ENCODE results near the gene JSRP1.
A peak's percentile ranks its signal among the peaks of the same experiment; 100 is the strongest.

JSRP1 gene

GRCh38 chr19:2236064-2236313 lies 20.2 kb downstream of the JSRP1 start:
- CTCF ChIA-PET = interaction anchor here (0.5 to 1.7 kb wide), 16 partner anchors 9 to 1961 kb away, joined by 3 to 7 read pairs (median 4); no protein-coding TSS in a partner anchor
- peaks cover 4 to 46% of the 10 kb centered on the region in 2 experiments; a peak in 2 of 3 replicates for H3K36me3 ChIP-seq (ENCODE audit: control insufficient read depth in 2 of 2, insufficient read depth in 1 of 2, low read length in 2 of 2)
- H3K4me1 ChIP-seq (ENCODE audit: control insufficient read depth, insufficient read depth, low read length) = peaks cover 4% of the 10 kb centered on the region; the same call in 1 of the 2 replicates
- POLR2A ChIA-PET = interaction anchor here (0.6 to 1.6 kb wide), 5 partner anchors 14 to 240 kb away, joined by 3 to 7 read pairs (median 4); partner anchors contain the start of genes AMH, GADD45B and TIMM13
- peak overlapping the region; percentile 84 for H3K4me3 ChIP-seq (ENCODE audit: low read depth, low read length)
- H3K27ac ChIP-seq (ENCODE audit: extremely low read depth, low read depth, low read length) = peak overlapping the region; percentile 95; the same call in 1 of the 2 replicates
- TF ChIP-seq PATZ1 (tag by site-specific recombination; IDR thresholded peaks at IDR 0.05) = 0 out of 2 replicates have a peak, but pooled peaks have one; percentile 25
- TF ChIP-seq ZNF561 (tag by site-specific recombination; IDR thresholded peaks at IDR 0.05; ENCODE audit: borderline replicate concordance) = peak; percentile 59; the same call in 1 of the 2 replicates
- TF ChIP-seq KLF8 (tag by site-specific recombination; IDR thresholded peaks at IDR 0.05) = peak; percentile 61
- TF ChIP-seq ZNF48 (tag by site-specific recombination; IDR thresholded peaks at IDR 0.05) = no peak
- no peak for TF ChIP-seq CTCF (tag by site-specific recombination; IDR thresholded peaks at IDR 0.05)
- TF ChIP-seq GLIS2 (tag by site-specific recombination; IDR thresholded peaks at IDR 0.05) = 0 out of 2 replicates have a peak, but pooled peaks have one; percentile 34
- 0 out of 2 replicates have a peak, but pooled peaks have one; percentile 37 for TF ChIP-seq YY1 (tag by site-specific recombination; IDR thresholded peaks at IDR 0.05)
- TF ChIP-seq ZNF10 (tag by site-specific recombination; IDR thresholded peaks at IDR 0.05) = 0 out of 2 replicates have a peak, but pooled peaks have one; percentile 22
- TF ChIP-seq ZSCAN30 (tag by site-specific recombination; IDR thresholded peaks at IDR 0.05) = peak; percentile 86; the same call in 1 of the 2 replicates
- TF ChIP-seq IKZF3 (tag by site-specific recombination; IDR thresholded peaks at IDR 0.05) = no peak
- TF ChIP-seq ZNF645 (tag by site-specific recombination; IDR thresholded peaks at IDR 0.05) = no peak
- no peak for TF ChIP-seq ZNF121 (tag by site-specific recombination; IDR thresholded peaks at IDR 0.05)
- peak; percentile 80; the same call in 1 of the 2 replicates for TF ChIP-seq ZBTB20 (tag by site-specific recombination; IDR thresholded peaks at IDR 0.05)
- no peaks in the 10 kb centered on the region for H3K9me3 ChIP-seq (ENCODE audit: control insufficient read depth, insufficient read depth, low read depth, low read length)

- ChIA-PET CTCF (interaction anchor here (0.5 to 2.4 kb wide), 19 partner anchors 9 to 1961 kb away, joined by 3 to 12 read pairs (median 4); no protein-coding TSS in a partner anchor), POLR2A (interaction anchor here (0.6 to 1.6 kb wide), 5 partner anchors 14 to 240 kb away, joined by 3 to 7 read pairs (median 4); partner anchors contain the start of genes AMH, GADD45B and TIMM13)
- no peaks in the 10 kb centered on the region for H3K9me3 ChIP-seq (ENCODE audit: control insufficient read depth, insufficient read depth, low read depth, low read length)
- H3K4me3 ChIP-seq (ENCODE audit: low read depth, low read length) = peak overlapping the region; percentile 84
- H3K36me3 ChIP-seq (ENCODE audit: control insufficient read depth in 2 of 2, insufficient read depth in 1 of 2, low read length in 2 of 2) = peaks cover 4 to 46% of the 10 kb centered on the region in 2 experiments; a peak in 2 of 3 replicates
- peaks cover 4% of the 10 kb centered on the region; the same call in 1 of the 2 replicates for H3K4me1 ChIP-seq (ENCODE audit: control insufficient read depth, insufficient read depth, low read length)
- peak overlapping the region; percentile 95 for H3K27ac ChIP-seq (ENCODE audit: extremely low read depth, low read depth, low read length)
- TF ChIP-seq ZNF837 (tag by site-specific recombination; IDR thresholded peaks at IDR 0.05) = no peak
- no peak for TF ChIP-seq ZNF174 (tag by site-specific recombination; IDR thresholded peaks at IDR 0.05)
- no peak for TF ChIP-seq ZNF350 (tag by site-specific recombination; IDR thresholded peaks at IDR 0.05)
- no peak for TF ChIP-seq ZNF585B (tag by site-specific recombination; IDR thresholded peaks at IDR 0.05)
- TF ChIP-seq ZNF404 (tag by site-specific recombination; IDR thresholded peaks at IDR 0.05) = no peak
- no peak for TF ChIP-seq ZSCAN4 (tag by site-specific recombination; IDR thresholded peaks at IDR 0.05)
- no peak for TF ChIP-seq ZNF488 (tag by site-specific recombination; IDR thresholded peaks at IDR 0.05)
- no peak; the same call in 1 of the 2 replicates for TF ChIP-seq ZBTB8A (tag by site-specific recombination; IDR thresholded peaks at IDR 0.05)
- no peak for TF ChIP-seq ZNF544 (tag by site-specific recombination; IDR thresholded peaks at IDR 0.05)
- TF ChIP-seq ZBTB20 (tag by site-specific recombination; IDR thresholded peaks at IDR 0.05) = peak; percentile 13; the same call in 1 of the 2 replicates
- no peak for TF ChIP-seq ZXDB (tag by site-specific recombination; IDR thresholded peaks at IDR 0.05)
- TF ChIP-seq ZNF157 (tag by site-specific recombination; IDR thresholded peaks at IDR 0.05) = no peak
- no peak for TF ChIP-seq ZNF658 (tag by site-specific recombination; IDR thresholded peaks at IDR 0.05)
- TF ChIP-seq ZBTB26 (tag by site-specific recombination; optimal IDR thresholded peaks at IDR 0.05) = no peak
Observed at GRCh38 chr19:2235381-2236063, 20.7 kb downstream of the JSRP1 start.

Data from HEK293 (cell line).